22Rv1 (cell line): ENCODE measurements around the gene TUBB2B.
"Not testable (repeated sequence)": the region's sequence is repeated elsewhere in the genome, so short reads cannot be mapped to it uniquely, and the experiment has no call there.

Experiments
- H3K27ac ChIP-seq: fragments of 450-650 bp; 2 replicates; pipeline ENCODE4 v1.5.1; 2017
- ZFX ChIP-seq: fragments of 450-650 bp; IDR thresholded peaks from 2 replicates; pipeline ENCODE4 v1.6.1; 2017; ENCODE audit warnings: antibody characterized with exemption, borderline replicate concordance
- TF ChIP-seq, protein P1 (sequence below): fragments of 450-650 bp; IDR thresholded peaks from 2 replicates; pipeline ENCODE4 v1.5.1; 2017; ENCODE audit warnings: mild to moderate bottlenecking

Gene TUBB2B

DNA sequence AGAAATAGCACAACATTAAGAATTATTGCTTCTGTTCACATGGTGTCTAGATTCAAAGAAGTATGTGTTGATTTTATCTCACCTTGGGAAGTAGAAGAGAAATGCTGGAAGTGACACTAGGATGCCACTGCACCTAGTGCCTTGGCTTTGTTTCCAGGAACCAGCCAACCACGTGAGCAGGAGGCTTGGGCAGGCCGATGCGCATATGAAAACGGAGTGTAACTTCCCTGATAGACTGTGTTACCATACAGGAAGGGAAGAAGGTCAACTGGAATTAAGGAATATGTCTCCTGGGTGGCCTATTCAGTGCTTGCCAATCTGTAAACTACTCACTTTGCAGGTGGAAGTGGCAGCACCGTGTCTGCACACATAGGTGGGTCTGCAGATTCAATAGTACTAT lies 28.1 kb downstream of the TUBB2B start:
- no peak overlapping the region for H3K27ac ChIP-seq
- TF ChIP-seq ZFX, result no peak
- TF ChIP-seq, protein P1, sequence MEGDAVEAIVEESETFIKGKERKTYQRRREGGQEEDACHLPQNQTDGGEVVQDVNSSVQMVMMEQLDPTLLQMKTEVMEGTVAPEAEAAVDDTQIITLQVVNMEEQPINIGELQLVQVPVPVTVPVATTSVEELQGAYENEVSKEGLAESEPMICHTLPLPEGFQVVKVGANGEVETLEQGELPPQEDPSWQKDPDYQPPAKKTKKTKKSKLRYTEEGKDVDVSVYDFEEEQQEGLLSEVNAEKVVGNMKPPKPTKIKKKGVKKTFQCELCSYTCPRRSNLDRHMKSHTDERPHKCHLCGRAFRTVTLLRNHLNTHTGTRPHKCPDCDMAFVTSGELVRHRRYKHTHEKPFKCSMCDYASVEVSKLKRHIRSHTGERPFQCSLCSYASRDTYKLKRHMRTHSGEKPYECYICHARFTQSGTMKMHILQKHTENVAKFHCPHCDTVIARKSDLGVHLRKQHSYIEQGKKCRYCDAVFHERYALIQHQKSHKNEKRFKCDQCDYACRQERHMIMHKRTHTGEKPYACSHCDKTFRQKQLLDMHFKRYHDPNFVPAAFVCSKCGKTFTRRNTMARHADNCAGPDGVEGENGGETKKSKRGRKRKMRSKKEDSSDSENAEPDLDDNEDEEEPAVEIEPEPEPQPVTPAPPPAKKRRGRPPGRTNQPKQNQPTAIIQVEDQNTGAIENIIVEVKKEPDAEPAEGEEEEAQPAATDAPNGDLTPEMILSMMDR, result no peak

GRCh38 chr6:3197734-3198133 lies 29.7 kb downstream of the TUBB2B start:
- not testable (repeated sequence) for H3K27ac ChIP-seq

GRCh38 chr6:3196770-3197169 lies 30.7 kb downstream of the TUBB2B start:
- H3K27ac ChIP-seq, result no peak overlapping the region
- no peak for TF ChIP-seq ZFX
- TF ChIP-seq, protein P1, result no peak

- TF ChIP-seq ZFX, result no peak
- TF ChIP-seq, protein P1, result no peak
- no peak overlapping the region for H3K27ac ChIP-seq
Observed at GRCh38 chr6:3195695-3196497, 31.6 kb downstream of the TUBB2B start.

- no peak overlapping the region for H3K27ac ChIP-seq
Observed at GRCh38 chr6:3195420-3195694, 32.1 kb downstream of the TUBB2B start.

DNA sequence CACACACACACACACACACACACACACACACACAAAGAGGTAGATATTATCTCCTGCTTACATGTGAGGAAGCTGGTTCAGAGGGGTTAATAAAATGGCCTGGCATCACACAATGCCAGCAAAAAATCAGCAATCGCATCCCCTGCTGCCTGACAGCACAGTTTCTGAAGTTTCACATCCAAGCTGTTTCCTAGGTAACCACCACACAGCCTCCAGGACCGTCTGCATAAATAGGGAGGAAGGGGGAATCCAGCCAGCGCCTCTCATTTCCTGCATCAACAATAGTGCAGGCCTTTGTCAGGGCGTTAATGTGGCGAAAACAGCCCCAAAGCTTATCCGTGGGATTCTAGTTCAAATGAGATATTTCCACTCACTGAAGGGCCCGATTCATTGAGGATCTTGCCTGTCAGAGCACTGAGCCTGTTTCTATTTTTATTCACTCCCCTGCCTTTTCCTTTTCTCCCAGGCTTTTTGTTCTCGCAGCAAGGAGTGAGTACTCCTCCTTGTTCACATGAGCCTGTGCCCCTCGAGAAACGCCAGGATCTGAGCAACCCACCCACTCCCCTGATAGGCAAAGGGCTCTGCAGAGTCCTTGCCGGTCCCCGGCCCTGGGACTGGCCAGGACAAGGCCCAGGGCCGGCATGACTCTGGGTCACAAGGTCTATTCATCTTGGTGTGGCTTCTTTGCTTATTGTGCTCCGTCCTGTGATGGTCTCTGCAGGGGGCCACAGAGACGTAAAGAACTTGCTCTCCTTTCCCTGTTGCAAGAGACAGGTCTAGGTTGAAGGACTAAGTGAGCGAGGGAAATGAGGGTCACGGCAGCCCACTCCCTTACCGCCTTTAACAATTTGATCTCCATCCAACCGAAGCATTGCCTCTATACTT lies 32.7 kb downstream of the TUBB2B start:
- TF ChIP-seq, protein P1, result no peak
- no peak for TF ChIP-seq ZFX
- no peak overlapping the region for H3K27ac ChIP-seq

More at GRCh38 chr6:3195420-3195694, 32.1 kb downstream of the TUBB2B start:
- TF ChIP-seq, protein P1, result no peak
- TF ChIP-seq ZFX, result no peak

- no peak overlapping the region for H3K27ac ChIP-seq
- no peak for TF ChIP-seq ZFX
- TF ChIP-seq, protein P1, result no peak
Observed at GRCh38 chr6:3193102-3193849, 34.2 kb downstream of the TUBB2B start.
